Activated CD4-positive, CD25-positive, alpha-beta regulatory T cell treated with anti-CD3 and anti-CD28 coated beads, Interleukin-2, amount 50 U/mL, for 72 hours (primary cell): ENCODE measurements around the gene IZUMO2.
A peak's percentile ranks its signal among the peaks of the same experiment; 100 is the strongest.

Experiments used
- DNase-seq: peaks from one replicate; pipeline ENCODE4 v3.0.0; 2021

The IZUMO2 gene

GRCh38 chr19:50162988-50163387 is at the start of gene IZUMO2:
TSS of gene IZUMO2 (minus strand) at chr19:50163281. CDS start at chr19:50163194, 87 bp downstream.
- no peak for DNase-seq

- DNase-seq = no peak
Measured at GRCh38 chr19:50210425-50210824, 47.3 kb upstream of the IZUMO2 start.

- DNase-seq = no peak
Measured at GRCh38 chr19:50209131-50209530, 46.0 kb upstream of the IZUMO2 start.

DNA sequence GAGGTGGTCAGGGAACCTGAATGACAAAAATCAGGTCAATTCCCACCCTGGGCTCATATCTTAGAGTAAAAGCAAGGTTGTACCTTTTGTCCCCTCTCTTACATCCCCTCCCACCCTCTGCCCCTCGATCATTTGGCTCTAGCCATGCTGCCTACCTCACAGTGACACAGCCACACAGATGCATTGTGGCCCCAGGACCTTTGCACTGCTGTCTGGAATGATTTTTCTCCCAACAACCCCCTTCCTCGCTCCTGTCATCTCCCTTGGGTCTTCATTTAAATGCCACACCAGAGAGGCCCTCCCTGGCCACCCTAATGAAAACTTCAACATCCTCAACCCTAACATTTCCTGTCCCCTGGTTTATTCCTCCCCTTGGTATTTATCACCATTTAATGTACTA is 44.6 kb upstream of the IZUMO2 start:
- no peak for DNase-seq

- DNase-seq = no peak
Measured at GRCh38 chr19:50206191-50206590, 43.1 kb upstream of the IZUMO2 start.

- DNase-seq = no peak
Measured at GRCh38 chr19:50205681-50206138, 42.6 kb upstream of the IZUMO2 start.

GRCh38 chr19:50204811-50205675 is 42.0 kb upstream of the IZUMO2 start:
- no peak for DNase-seq

DNA sequence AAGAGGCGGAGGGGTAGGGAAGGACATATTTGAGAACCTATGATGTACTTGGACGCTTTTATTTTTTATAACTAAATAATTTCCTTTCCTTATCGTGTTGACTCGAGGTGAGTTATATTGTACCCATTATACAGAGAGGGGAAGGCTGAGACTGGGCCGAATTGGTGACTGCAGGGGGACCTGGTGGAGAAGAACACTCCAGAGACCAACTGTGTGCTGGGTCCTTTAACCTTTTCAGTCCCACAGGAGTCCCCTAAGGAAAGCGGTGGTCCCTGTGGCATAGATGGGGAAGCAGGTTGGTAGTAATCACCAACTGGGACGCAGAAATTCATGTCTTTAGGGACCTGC is 41.0 kb upstream of the IZUMO2 start:
- no peak for DNase-seq

DNA sequence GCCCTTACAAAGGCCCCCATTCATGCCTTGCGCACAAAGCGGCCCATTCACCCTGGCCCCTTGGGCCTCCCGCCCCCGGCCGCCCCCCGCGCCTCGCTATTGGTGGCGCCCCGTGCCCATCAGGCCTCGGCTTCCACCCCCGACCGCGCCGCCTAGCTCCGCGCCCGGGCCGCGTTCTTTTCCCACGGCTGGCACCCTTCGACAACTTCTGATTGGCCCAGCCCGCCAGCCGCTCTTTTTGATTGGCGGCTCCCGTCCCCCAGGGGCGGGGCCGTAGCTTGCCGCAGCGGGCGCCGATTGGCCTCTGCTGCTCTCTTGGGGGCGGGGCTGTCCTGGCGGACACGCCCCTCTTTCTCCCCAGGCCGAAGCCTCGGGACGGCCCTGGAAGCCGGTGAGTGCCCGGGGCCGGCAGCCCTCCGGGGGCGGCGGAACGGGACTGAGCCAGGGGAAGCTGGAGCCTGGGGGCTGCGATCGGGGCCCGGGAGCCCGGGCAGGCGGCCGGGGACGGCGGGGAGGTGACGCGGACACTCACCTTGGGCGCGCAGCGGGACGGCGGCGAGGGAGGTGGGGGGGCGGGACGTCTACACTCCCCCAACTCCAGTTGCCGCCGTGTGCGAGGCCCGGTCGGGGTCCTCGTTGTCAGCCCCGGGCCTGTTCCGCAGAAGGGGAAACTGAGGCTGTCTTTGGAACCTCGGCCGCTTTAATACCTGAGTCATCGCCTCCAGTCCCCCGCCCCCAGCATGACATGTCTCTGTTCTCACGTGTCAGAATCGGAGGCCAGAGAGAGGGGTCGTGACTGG is 40.4 kb upstream of the IZUMO2 start, which contains the start of gene MYH14:
MYH14 (plus strand) TSS at position 342 of the 800 bp plus-strand sequence. CDS start 6,744 bp downstream, outside the sequence.
- peak; percentile 40 for DNase-seq

- DNase-seq = no peak
Measured at GRCh38 chr19:50202962-50203280, 39.8 kb upstream of the IZUMO2 start.

- DNase-seq = no peak
Measured at GRCh38 chr19:50202386-50202785, 39.3 kb upstream of the IZUMO2 start.

DNA sequence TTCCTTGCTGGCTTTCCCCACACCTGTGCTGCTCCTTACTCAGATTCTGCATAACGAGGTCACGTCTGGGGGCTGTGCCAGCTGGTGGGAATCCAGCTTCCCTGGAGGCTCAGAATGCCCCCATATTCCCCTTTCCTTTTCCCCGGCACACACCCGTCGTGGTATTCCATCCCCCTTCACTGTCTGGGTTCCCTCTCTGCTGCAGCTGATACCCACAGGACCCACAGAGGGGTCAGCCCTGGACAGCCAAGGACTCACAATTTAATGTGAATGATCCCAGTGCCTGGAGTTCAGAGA is 36.1 kb upstream of the IZUMO2 start:
- DNase-seq = no peak

GRCh38 chr19:50198431-50199258 is 35.6 kb upstream of the IZUMO2 start:
- no peak for DNase-seq

GRCh38 chr19:50197348-50197747 is 34.3 kb upstream of the IZUMO2 start:
- no peak for DNase-seq

- no peak for DNase-seq
Measured at GRCh38 chr19:50196322-50196932, 33.3 kb upstream of the IZUMO2 start.

- no peak for DNase-seq
Measured at GRCh38 chr19:50195224-50195623, 32.1 kb upstream of the IZUMO2 start.

GRCh38 chr19:50192463-50193211 is 29.6 kb upstream of the IZUMO2 start:
- no peak for DNase-seq

DNA sequence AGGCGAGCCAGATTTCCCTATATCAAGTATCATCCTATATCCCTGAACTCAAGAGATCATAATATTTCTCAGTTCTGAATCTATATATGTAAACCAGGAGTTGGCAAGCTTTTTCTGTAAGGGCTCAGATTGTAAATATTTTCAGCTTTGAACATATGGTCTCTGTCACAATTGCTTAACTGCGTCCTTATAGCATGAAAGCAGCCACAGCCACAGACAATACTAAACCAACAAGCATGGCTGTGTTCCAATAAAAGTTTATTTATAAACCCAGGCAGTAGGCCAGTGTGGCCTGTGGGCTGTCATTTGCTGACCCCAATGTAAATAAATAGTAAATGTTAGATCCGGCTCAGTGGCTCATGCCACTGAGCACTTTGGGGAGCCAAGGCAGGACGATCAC is 28.1 kb upstream of the IZUMO2 start:
- no peak for DNase-seq

GRCh38 chr19:50190439-50190891 is 27.4 kb upstream of the IZUMO2 start:
- no peak for DNase-seq

DNA sequence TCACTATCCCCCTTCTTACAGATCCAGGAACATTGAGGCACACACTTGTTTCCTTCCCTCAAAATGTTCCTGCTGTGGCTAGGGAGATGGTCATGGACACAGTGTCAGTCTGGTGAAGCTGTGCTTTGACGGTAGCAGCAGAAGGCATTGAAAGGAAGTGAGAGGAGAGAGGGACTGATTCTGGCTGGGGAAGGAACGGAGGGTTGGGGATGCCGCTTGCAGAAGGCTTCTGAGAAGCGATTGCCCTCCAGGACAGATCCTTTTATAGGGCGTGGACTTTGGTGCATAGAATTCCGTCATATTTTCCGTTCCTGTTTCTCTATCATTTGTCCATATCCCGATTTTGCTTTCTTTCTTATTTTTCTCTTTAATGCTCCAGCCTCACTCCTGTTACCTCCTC is 26.2 kb upstream of the IZUMO2 start:
- no peak for DNase-seq

GRCh38 chr19:50187937-50188336 is 24.9 kb upstream of the IZUMO2 start:
- no peak for DNase-seq

- no peak for DNase-seq
Measured at GRCh38 chr19:50184196-50184595, 21.1 kb upstream of the IZUMO2 start.
